Naive B cell (primary cell): Measurements from ENCODE around the gene ACP7. TPM values are rescaled to one million over a fixed set of nuclear protein-coding genes. Genes with fewer than 3 reads are reported as not detected.
"Not testable (repeated sequence)": the region's sequence is repeated elsewhere in the genome, so short reads cannot be mapped to it uniquely, and the experiment has no call there.

Experiments
- ATAC-seq, 2 donors: fragments of 150-1000 bp; cut with Tn5 transposase; 2 replicates each; pipeline ENCODE4 v1.10.0; 2021; ENCODE audit warnings: low read depth in 2 of 2, mild to moderate bottlenecking in 2 of 2, moderate library complexity in 2 of 2
- DNase-seq: peaks from one replicate; pipeline ENCODE4 v3.0.0; 2022
- H3K27ac Mint-ChIP-seq, 6 donors: one replicate each; pipeline ENCODE4 v1.8.0; 2020 to 2022; ENCODE audit warnings: mild to moderate bottlenecking in 6 of 6, mixed read lengths in 6 of 6, moderate library complexity in 5 of 6, inconsistent platforms in 2 of 6
- H3K27me3 Mint-ChIP-seq, 3 donors: one replicate each; pipeline ENCODE4 v1.8.0; 2021 to 2022; ENCODE audit warnings: mixed read lengths in 3 of 3, mild to moderate bottlenecking in 1 of 3
- H3K36me3 Mint-ChIP-seq, 2 donors: one replicate each; pipeline ENCODE4 v1.8.0; 2020 to 2022; ENCODE audit warnings: mixed read lengths in 2 of 2, inconsistent platforms in 1 of 2, mild to moderate bottlenecking in 1 of 2
- H3K4me1 Mint-ChIP-seq, 3 donors: one replicate each; pipeline ENCODE4 v1.8.0; 2020 to 2022; ENCODE audit warnings: mixed read lengths in 3 of 3, inconsistent platforms in 1 of 3, mild to moderate bottlenecking in 1 of 3, moderate library complexity in 1 of 3
- H3K4me3 Mint-ChIP-seq, 8 donors: one replicate each; pipeline ENCODE4 v1.8.0; 2020 to 2022; ENCODE audit warnings: mild to moderate bottlenecking in 8 of 8, mixed read lengths in 8 of 8, moderate library complexity in 8 of 8, inconsistent platforms in 2 of 8
- H3K9me3 Mint-ChIP-seq, 7 donors: one replicate each; pipeline ENCODE4 v1.8.0; 2020 to 2022; ENCODE audit warnings: mixed read lengths in 7 of 7, mild to moderate bottlenecking in 5 of 7, inconsistent platforms in 2 of 7, moderate library complexity in 1 of 7
- polyA plus RNA-seq, 6 donors: library from polyadenylated mRNA; unstranded; fragments of 300-500 nt; fragmentation: Illumina TruSeq; gene quantifications; one replicate each; pipeline ENCODE4 v1.2.3, GENCODE V29; 2021; ENCODE audit warnings: low read depth in 6 of 6

The ACP7 gene
- polyA plus RNA-seq, 6 donors from 2014 or later: not detected

DNA sequence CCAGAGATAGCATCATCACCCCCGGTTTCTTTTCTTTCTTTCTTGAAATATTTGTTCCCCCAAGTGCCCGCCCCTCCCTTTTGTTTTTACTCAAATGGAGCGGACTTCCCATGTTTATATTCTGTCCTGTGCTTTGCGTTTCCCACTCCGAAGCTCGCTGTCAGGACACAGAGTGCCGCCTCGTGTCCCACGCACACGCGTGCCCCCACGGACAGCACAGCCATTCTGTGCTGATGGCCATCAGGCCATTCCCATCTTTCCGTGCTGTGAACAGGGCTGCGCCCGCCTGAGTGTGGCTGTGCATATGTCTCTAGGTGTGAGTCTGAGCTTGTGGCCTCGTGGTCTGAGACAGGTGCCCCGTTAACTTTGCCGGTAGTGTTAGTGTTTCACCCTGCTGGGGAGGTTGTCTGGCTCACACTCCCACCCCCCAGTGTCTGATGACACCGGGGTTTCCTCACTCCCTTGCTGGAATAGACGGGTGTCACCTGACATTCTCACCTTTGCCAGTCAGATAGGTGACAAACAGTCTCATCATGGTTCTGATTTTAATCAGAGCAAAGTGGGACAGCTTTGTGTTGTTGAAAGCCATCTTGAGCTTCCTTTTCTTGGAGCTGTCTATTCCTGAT is 48.3 kb downstream of the ACP7 start:
- Mint-ChIP-seq H3K4me1 (peaks cover 55 to 66% (median 64%) of the 10 kb centered on the region in 3 donors), H3K27me3 (no peaks in the 10 kb centered on the region), H3K9me3 (no peaks in the 10 kb centered on the region), H3K36me3 (no peaks in the 10 kb centered on the region), H3K4me3 (peak overlapping the region in 2 of 8 donors; percentile 37 to 62), H3K27ac (peak overlapping the region in 2 of 6 donors; percentile 59 to 81)
- DNase-seq (no peak), ATAC-seq (no peak)

DNA sequence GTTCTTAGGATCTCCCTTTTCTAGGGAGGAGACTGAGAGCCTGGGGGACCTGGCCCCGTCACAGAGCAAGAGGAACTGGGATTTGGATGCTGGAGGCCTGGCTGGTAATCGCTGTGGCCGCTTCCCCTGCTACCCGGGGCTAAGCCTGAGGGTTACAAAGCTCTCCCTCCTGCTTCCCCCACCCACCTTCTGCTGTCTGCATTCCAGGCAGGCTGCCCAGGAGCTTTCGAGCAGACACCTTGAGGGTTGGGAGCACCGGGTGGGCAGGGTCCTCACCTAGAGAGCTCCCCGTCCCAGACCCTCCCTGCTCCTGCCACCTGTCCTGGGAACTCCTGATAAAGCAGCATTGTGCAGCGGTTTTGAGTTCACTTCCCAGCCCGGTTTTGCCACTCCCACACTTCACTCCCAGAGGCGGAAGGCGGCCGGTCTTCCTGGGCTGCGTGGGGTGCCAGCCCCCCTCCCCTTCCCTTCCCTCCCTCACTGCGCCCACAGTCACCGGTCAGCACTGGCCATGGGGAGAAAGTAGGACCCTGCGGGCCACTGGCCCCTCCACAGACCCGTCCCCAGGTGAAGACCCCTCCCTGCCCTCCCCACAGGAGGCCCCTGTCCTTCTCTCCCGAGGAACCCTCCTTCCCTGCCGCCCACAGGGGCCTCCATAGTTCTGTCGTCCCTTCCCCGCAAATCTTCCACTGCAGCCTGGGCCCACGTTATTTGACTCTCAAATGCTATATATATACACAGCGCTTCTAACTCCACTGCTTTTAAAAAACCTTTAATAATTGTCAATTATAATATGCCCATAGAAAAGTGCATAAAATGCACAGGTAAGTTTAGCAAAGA is 49.5 kb downstream of the ACP7 start:
- no peak for ATAC-seq
- H3K36me3 Mint-ChIP-seq: no peaks in the 10 kb centered on the region
- no peak for DNase-seq
- no peak overlapping the region for H3K4me3 Mint-ChIP-seq
- H3K27me3 Mint-ChIP-seq: no peaks in the 10 kb centered on the region
- peaks cover 55 to 62% (median 61%) of the 10 kb centered on the region in 3 donors for H3K4me1 Mint-ChIP-seq
- peak overlapping the region in 2 of 6 donors; percentile 62 to 76 for H3K27ac Mint-ChIP-seq
- no peaks in the 10 kb centered on the region for H3K9me3 Mint-ChIP-seq

DNA sequence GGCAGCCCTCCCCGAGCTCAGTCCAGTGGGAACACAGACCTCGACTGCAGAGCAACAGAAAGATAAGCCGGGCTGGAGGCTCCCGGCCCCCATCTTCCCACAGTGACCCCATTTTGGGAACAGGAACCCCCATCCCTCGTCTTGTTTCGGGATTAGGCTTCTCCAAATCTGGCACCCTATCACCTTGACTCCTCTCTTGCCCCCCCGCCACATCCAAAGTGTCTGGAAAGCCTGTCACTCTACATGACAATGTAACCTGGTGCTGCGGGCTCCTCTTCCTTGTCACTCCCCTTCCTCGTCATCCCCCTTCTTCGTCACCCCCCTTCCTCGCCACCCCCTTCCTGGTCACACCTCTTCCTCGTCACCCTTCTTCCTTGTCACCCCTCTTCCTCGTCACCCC is 51.5 kb downstream of the ACP7 start:
- Mint-ChIP-seq H3K27me3 (no peaks in the 10 kb centered on the region), H3K36me3 (no peaks in the 10 kb centered on the region), H3K27ac (peak overlapping the region in 1 of 6 donors; percentile 71), H3K4me3 (no peak overlapping the region), H3K4me1 (peaks cover 41 to 52% (median 46%) of the 10 kb centered on the region in 3 donors), H3K9me3 (no peaks in the 10 kb centered on the region)
- DNase-seq (no peak), ATAC-seq (no peak)

DNA sequence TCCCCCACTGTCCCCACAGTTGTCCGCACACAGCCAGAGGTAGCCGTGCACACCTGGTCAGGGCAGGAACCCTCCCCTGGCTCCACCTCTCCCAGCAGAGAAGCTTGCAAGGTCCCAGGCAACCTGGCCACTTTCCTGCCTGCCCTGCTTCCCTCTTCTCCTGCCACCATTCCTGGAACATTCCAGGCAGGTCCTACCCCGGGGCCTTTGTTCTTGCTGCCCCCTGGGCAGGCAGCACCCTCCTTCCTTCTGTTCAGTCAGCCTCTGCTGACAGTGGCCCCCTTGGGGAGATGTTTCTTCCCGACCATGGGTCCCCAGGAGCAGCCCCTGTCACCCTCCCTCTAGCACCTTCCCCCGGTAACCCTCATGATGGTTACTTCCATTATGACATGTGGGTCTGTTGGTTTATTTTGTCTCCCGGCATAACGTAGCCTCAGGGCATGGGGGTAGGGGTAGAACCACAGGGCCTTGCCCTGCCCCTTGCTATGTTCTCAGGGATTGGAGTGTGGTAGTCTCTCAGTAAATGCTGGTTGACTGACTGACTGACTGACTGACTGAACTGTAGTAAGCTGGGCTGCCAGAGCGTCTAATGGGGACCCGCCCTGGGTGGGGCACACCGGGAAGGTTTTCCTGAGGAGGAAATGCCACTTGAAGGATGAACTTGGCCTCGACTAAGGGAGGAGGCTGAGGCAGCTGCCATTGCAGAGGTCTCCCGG is 52.2 kb downstream of the ACP7 start:
- Mint-ChIP-seq H3K27ac (peak overlapping the region in 3 of 6 donors; percentile 61 to 76 (median 71)), H3K27me3 (no peaks in the 10 kb centered on the region)
- ATAC-seq: no peak

DNA sequence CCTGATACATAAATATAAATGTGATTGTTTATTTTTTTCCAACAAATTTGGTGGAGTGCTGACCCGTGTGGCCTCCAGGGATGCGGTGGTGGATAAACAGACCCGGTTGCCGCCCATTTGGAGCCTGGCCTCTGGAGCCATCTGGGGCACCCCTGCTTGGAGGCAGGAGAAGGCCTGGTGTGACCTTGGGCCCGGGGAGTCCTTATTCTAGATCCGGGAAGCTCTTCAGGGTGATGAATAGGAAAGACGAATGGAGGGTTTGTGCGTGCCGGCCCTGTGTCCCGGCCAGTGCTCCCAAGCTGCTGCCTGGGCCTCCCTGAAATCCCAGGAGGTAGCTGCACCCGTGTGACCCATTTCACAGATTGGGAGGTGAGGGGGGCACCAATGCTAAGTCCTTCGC is 53.0 kb downstream of the ACP7 start:
- Mint-ChIP-seq H3K9me3 (no peaks in the 10 kb centered on the region), H3K4me3 (peak overlapping the region in 1 of 8 donors; percentile 50), H3K27ac (peak overlapping the region in 1 of 6 donors; percentile 71), H3K27me3 (no peaks in the 10 kb centered on the region), H3K4me1 (peaks cover 32 to 45% (median 40%) of the 10 kb centered on the region in 3 donors), H3K36me3 (no peaks in the 10 kb centered on the region)
- DNase-seq (no peak), ATAC-seq (no peak)

More for the DNA sequence above, 52.2 kb downstream of the ACP7 start:
- no peak for DNase-seq
- Mint-ChIP-seq H3K4me1 (peaks cover 39 to 48% (median 45%) of the 10 kb centered on the region in 3 donors), H3K4me3 (no peak overlapping the region), H3K9me3 (no peaks in the 10 kb centered on the region), H3K36me3 (no peaks in the 10 kb centered on the region)

DNA sequence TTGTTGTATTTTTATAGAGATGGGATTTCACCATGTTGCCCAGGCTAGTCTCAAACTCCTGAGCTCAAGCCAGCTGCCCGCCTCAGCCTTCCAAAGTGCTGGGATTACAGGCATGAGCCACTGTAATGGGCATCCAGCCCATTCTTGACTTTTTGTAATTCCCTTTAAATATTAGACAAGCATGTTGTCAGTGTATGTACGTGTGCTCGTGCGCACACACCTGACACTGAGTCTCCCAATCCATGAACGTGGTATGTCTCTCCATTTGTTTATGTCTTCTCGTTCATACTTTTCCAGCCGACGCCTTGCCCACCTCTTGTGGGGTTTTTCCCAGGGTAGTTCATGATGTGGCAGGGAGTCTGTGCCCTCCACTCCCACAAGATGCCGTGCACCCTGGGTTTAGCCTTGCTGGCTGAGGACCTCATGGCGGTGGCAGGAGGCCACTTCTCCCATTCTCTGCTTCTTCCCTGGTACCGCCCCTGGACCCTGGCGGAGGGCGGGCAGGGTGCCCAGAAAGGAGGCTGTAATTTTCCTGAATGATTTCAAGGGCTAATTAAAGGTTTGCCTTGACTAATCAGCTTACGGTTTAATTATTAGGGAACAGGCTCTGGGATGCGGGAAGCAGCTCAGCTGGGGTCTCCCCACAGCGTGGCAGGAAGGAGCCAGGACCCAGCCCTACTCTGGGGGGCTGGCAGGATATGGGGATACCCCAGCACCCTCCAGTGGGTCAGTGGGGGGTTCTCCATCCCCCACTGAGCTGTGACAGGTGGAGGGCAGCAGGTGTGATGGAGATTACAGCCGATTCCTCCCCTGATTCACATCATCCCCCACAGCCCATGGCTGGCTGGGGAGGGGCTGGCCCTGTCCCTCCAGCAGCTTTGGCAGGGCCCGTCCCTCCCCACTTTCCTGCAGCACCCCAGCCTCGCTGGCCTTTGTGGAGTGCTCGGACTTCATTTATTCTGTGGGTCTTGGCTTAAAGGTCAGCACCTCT is 54.3 kb downstream of the ACP7 start:
- Mint-ChIP-seq H3K4me1 (peaks cover 30 to 42% (median 33%) of the 10 kb centered on the region in 3 donors), H3K36me3 (no peaks in the 10 kb centered on the region), H3K9me3 (no peaks in the 10 kb centered on the region), H3K27ac (peak overlapping the region in 1 of 6 donors; percentile 73), H3K4me3 (no peak overlapping the region), H3K27me3 (no peaks in the 10 kb centered on the region)
- DNase-seq: no peak
- ATAC-seq: no peak

DNA sequence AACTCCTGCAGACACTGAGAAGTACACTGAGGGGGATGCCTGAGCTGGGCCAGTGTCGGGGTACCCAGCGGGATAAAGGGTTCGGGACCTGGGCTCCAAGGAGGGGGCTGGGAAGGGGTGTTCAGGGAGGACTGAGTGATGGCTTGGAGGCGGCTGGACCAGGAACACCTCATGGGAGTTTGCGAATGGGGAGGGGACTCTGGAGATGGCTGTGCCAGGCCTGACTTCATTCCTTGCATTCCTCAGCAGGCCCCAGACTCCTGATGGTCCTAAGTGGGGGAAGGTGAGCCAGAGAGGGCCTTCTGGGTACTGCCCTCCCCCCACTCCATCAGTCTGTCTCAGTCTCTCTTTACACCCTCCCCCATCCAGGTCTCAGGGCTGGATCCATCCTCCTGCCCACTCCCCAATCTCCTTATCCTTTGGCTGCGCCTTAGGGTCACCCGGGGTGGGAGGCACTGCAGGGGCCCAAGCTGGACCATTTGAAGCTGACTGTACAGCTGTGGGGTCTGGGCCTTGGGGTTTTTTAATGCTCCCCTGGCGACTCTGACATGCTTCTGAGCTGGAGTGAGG is 55.2 kb downstream of the ACP7 start:
- Mint-ChIP-seq H3K27me3 (no peaks in the 10 kb centered on the region), H3K9me3 (no peaks in the 10 kb centered on the region), H3K36me3 (no peaks in the 10 kb centered on the region), H3K4me1 (peaks cover 32 to 51% (median 36%) of the 10 kb centered on the region in 3 donors), H3K27ac (no peak overlapping the region), H3K4me3 (no peak overlapping the region)
- DNase-seq: no peak
- no peak for ATAC-seq

DNA sequence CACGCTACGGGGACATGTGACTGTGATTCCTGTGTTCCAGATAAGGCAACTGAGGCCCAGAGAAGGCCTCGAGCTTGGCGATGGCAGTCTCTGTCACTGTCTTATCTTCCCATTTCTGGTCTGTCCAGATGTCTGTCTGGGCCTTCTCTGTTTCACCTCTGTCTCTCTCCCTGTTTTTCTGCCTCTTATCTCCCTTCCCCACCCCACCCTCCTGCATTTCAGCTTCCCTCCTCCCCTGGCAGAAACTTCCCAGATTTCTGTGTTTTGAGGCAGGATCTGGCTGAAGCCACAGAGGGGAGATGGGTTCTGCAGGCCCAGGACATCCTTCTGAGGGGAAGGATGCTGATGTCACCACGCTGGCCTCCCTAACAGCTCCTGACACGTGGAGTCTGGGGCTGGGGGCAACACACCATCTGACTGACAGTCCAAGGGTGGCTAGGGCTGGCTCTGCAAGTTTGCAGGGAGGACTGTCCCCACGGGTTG is 55.8 kb downstream of the ACP7 start:
- no peaks in the 10 kb centered on the region for H3K27me3 Mint-ChIP-seq
- H3K4me1 Mint-ChIP-seq: peaks cover 38 to 57% (median 38%) of the 10 kb centered on the region in 3 donors
- H3K9me3 Mint-ChIP-seq: no peaks in the 10 kb centered on the region
- H3K27ac Mint-ChIP-seq: no peak overlapping the region
- no peak overlapping the region for H3K4me3 Mint-ChIP-seq
- DNase-seq: no peak
- no peak for ATAC-seq
- no peaks in the 10 kb centered on the region for H3K36me3 Mint-ChIP-seq

DNA sequence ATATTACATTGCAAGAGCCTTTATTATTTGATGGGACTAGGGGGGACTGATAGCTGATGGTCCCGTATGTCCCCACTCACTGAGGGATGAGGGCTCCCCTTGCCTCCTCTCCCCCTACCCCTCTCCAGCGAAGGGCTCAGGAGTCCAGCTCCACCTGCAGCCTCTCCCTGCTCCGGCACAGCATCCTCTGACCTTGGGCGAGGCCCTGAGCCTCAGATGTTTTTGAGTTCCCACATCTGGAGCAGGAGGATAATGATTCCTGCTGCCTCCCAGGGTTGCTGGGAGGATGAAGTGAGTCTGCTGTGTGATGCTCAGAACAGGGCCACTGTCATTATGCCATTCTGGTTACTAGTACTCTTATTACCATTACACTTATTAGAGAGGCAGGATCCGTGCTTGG is 56.4 kb downstream of the ACP7 start:
- DNase-seq: no peak
- Mint-ChIP-seq H3K27ac (no peak overlapping the region), H3K36me3 (no peaks in the 10 kb centered on the region), H3K4me1 (peaks cover 39 to 62% (median 39%) of the 10 kb centered on the region in 3 donors), H3K9me3 (no peaks in the 10 kb centered on the region), H3K27me3 (no peaks in the 10 kb centered on the region), H3K4me3 (no peak overlapping the region)
- ATAC-seq: no peak

DNA sequence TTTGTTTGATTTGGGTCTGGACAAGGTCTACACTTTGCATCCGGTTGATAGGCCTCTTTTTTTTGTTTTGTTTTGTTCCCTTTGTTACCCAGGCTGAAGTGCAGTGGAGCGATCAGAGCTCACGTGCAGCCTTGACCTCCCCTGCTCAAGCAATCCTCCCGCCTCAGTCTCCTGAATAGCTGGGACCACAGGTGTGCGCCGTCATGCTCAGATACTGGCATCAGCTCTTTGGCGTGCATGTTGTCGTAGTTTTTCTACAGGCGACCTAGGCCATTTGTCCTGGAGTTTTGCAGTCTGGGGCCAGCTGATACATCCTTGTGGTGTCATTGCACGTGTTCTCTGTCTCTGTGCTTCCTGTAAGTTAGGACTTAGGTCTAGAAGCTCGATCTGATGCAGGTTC is 57.8 kb downstream of the ACP7 start:
- H3K4me1 Mint-ChIP-seq: peaks cover 31 to 60% (median 38%) of the 10 kb centered on the region in 3 donors
- no peaks in the 10 kb centered on the region for H3K36me3 Mint-ChIP-seq
- DNase-seq (no peak), ATAC-seq (no peak)
- no peak overlapping the region for H3K4me3 Mint-ChIP-seq
- H3K9me3 Mint-ChIP-seq: no peaks in the 10 kb centered on the region
- H3K27ac Mint-ChIP-seq: no peak overlapping the region
- H3K27me3 Mint-ChIP-seq: no peaks in the 10 kb centered on the region

DNA sequence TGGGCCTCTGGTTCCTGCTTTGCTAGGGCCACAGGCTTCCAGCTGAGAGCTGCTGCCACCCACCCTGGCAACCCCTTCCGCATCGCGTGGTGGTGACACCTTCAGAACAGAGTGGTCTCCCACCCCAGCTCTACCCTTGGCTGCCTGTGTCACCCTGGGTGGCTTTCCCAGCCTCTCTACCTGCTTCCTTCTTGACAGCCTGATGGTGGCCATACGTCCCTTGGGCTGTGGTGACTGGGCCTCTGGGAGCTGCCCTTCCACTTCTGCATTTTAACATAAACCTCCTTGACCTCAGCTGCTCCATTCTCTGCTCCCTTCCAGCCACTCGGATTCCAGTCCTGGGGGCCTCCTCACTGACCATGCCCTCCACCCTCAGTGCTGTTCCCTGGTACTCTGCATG is 58.5 kb downstream of the ACP7 start:
- Mint-ChIP-seq H3K9me3 (no peaks in the 10 kb centered on the region), H3K4me3 (no peak overlapping the region), H3K27ac (peak overlapping the region in 2 of 6 donors; percentile 39 to 87), H3K36me3 (no peaks in the 10 kb centered on the region), H3K4me1 (peaks cover 31 to 57% (median 42%) of the 10 kb centered on the region in 3 donors), H3K27me3 (no peaks in the 10 kb centered on the region)
- DNase-seq (no peak), ATAC-seq (no peak)

DNA sequence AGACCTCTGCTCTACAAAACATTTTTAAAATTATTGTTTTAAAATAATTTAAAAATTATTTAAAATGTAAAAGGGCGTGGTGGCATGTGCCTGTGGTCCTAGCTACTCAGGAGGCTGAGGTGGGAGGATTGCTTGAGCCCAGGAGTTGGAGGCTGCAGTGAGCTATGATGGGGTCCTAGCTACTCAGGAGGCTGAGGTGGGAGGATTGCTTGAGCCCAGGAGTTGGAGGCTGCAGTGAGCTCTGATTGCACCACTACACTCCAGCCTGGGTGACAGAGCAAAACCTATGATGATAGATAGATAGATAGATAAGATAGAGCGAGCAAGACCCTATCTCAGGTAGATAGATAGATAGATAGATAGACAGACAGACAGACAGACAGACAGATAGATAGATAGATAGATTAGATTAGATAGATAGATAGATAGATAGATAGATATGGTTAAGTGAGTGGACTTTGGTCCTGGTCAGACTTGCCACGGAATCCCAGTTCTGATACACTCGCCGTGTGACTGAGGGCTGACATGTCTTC is 59.7 kb downstream of the ACP7 start:
- not testable (repeated sequence) for H3K36me3 Mint-ChIP-seq, H3K27ac Mint-ChIP-seq, H3K9me3 Mint-ChIP-seq, H3K27me3 Mint-ChIP-seq, DNase-seq, ATAC-seq
- Mint-ChIP-seq H3K4me3 (peak overlapping the region in 2 of 8 donors; percentile 17 to 21), H3K4me1 (peaks cover 32 to 60% (median 41%) of the 10 kb centered on the region in 3 donors)
